H9 (cell line): Measurements from ENCODE around the gene MPZL3. TPM values are rescaled to one million over a fixed set of nuclear protein-coding genes. Genes with fewer than 3 reads are reported as not detected.
A peak's percentile ranks its signal among the peaks of the same experiment; 100 is the strongest.

Source experiments
- DNase-seq: peaks from one replicate; pipeline ENCODE4 v3.0.0-alpha.2; 2017
- H2AFZ ChIP-seq: one replicate; pipeline ENCODE4 v1.6.1; 2013; ENCODE audit warnings: mild to moderate bottlenecking, low read length, control low read depth, moderate library complexity
- H2AK5ac ChIP-seq: 2 replicates; pipeline ENCODE4 v1.6.1; 2013; ENCODE audit warnings: low read length, control low read depth, mixed read lengths; ENCODE audit not compliant: insufficient read length
- H2BK120ac ChIP-seq: one replicate; pipeline ENCODE4 v1.6.1; 2013; ENCODE audit warnings: low read depth, mild to moderate bottlenecking, low read length, control low read depth, inconsistent platforms; ENCODE audit not compliant: poor library complexity, severe bottlenecking
- H2BK12ac ChIP-seq: 2 replicates; pipeline ENCODE4 v1.6.1; 2013; ENCODE audit warnings: low read length, control low read depth, mixed read lengths, low read depth; ENCODE audit not compliant: insufficient read length
- H2BK15ac ChIP-seq: 2 replicates; pipeline ENCODE4 v1.6.1; 2013; ENCODE audit warnings: low read depth, low read length, control low read depth
- H2BK20ac ChIP-seq: one replicate; pipeline ENCODE4 v1.6.1; 2013; ENCODE audit warnings: low read depth, mild to moderate bottlenecking, low read length, control low read depth, inconsistent platforms; ENCODE audit not compliant: poor library complexity, severe bottlenecking
- H2BK5ac ChIP-seq: 2 replicates; pipeline ENCODE4 v1.6.1; 2013; ENCODE audit warnings: low read length, control low read depth, mixed read lengths; ENCODE audit not compliant: insufficient read length
- H3K14ac ChIP-seq: 2 replicates; pipeline ENCODE4 v1.6.1; 2013; ENCODE audit warnings: low read length, control low read depth; ENCODE audit not compliant: insufficient read depth
- H3K18ac ChIP-seq: 2 replicates; pipeline ENCODE4 v1.6.1; 2013; ENCODE audit warnings: low read depth, mild to moderate bottlenecking, mixed read lengths, low read length, control low read depth; ENCODE audit not compliant: insufficient read length
- H3K23ac ChIP-seq: 2 replicates; pipeline ENCODE4 v1.6.1; 2013; ENCODE audit warnings: low read length, control low read depth, mixed read lengths, low read depth; ENCODE audit not compliant: insufficient read length
- H3K23me2 ChIP-seq: 2 replicates; pipeline ENCODE4 v1.6.1; 2013; ENCODE audit warnings: low read depth, mild to moderate bottlenecking, mixed read lengths, low read length, control low read depth; ENCODE audit not compliant: insufficient read length, poor library complexity, severe bottlenecking
- H3K27ac ChIP-seq: 2 replicates; pipeline ENCODE4 v1.5.1; 2013; ENCODE audit warnings: low read length, control low read depth, mixed read lengths, low read depth; ENCODE audit not compliant: insufficient read length
- H3K27me3 ChIP-seq: 2 replicates; pipeline ENCODE4 v1.6.1; 2013; ENCODE audit warnings: low read length, control low read depth, inconsistent platforms; ENCODE audit not compliant: insufficient read depth
- H3K4ac ChIP-seq: 2 replicates; pipeline ENCODE4 v1.6.1; 2013; ENCODE audit warnings: low read depth, mild to moderate bottlenecking, control low read depth, inconsistent platforms, low read length, moderate library complexity
- H3K4me1 ChIP-seq: 2 replicates; pipeline ENCODE4 v1.6.1; 2013; ENCODE audit warnings: low read length, control low read depth, inconsistent platforms; ENCODE audit not compliant: insufficient read depth
- H3K4me2 ChIP-seq: 2 replicates; pipeline ENCODE4 v1.6.1; 2013; ENCODE audit warnings: low read length, control low read depth, mixed read lengths; ENCODE audit not compliant: insufficient read length, insufficient read depth
- H3K56ac ChIP-seq: 2 replicates; pipeline ENCODE4 v1.6.1; 2013; ENCODE audit warnings: low read depth, mild to moderate bottlenecking, mixed read lengths, low read length, control low read depth; ENCODE audit not compliant: insufficient read length
- H3K79me1 ChIP-seq: 2 replicates; pipeline ENCODE4 v1.6.1; 2013; ENCODE audit warnings: low read depth, mild to moderate bottlenecking, moderate library complexity, low read length, control low read depth, inconsistent platforms; ENCODE audit not compliant: insufficient read depth, poor library complexity, severe bottlenecking
- H3K79me2 ChIP-seq: 2 replicates; pipeline ENCODE4 v1.6.1; 2013; ENCODE audit warnings: low read length, control low read depth, inconsistent platforms; ENCODE audit not compliant: insufficient read depth
- H3K9ac ChIP-seq: 2 replicates; pipeline ENCODE4 v1.6.1; 2013; ENCODE audit warnings: low read length, control low read depth, mixed read lengths; ENCODE audit not compliant: insufficient read length; ENCODE audit errors: extremely low read depth
- H3K9me3 ChIP-seq: one replicate; pipeline ENCODE4 v1.6.1; 2013; ENCODE audit warnings: low read depth, low read length, inconsistent platforms; ENCODE audit not compliant: control insufficient read depth
- H3T11ph ChIP-seq: one replicate; pipeline ENCODE4 v1.6.1; 2013; ENCODE audit warnings: mild to moderate bottlenecking, low read length, control low read depth, inconsistent platforms
- H4K20me1 ChIP-seq: one replicate; pipeline ENCODE4 v1.6.1; 2013; ENCODE audit not compliant: control insufficient read depth, insufficient read length, insufficient read depth
- H4K5ac ChIP-seq: 2 replicates; pipeline ENCODE4 v1.6.1; 2013; ENCODE audit warnings: low read depth, mild to moderate bottlenecking, mixed read lengths, low read length, control low read depth; ENCODE audit not compliant: insufficient read length
- H4K8ac ChIP-seq: replicated peaks from 2 replicates; pipeline ENCODE4 v1.6.1; 2013; ENCODE audit warnings: low read length, control low read depth, mixed read lengths, low read depth; ENCODE audit not compliant: insufficient read length
- H4K91ac ChIP-seq: 2 replicates; pipeline ENCODE4 v1.6.1; 2013; ENCODE audit warnings: low read depth, mild to moderate bottlenecking, moderate library complexity, mixed read lengths, low read length, control low read depth; ENCODE audit not compliant: insufficient read length
- H3K27ac Mint-ChIP-seq, 3 experiments: 2 replicates in 2 of 3; 3 replicates in 1 of 3; pipeline ENCODE4 v1.8.0; 2020 to 2021; ENCODE audit warnings: mixed read lengths in 3 of 3, mild to moderate bottlenecking in 1 of 3, moderate library complexity in 1 of 3
- H3K27me3 Mint-ChIP-seq: 2 replicates; pipeline ENCODE4 v1.8.0; 2021; ENCODE audit warnings: low read depth, mild to moderate bottlenecking, moderate library complexity, mixed read lengths
- H3K36me3 Mint-ChIP-seq, 3 experiments: 2 replicates in 2 of 3; 3 replicates in 1 of 3; pipeline ENCODE4 v1.8.0; 2020 to 2021; ENCODE audit warnings: low read depth in 3 of 3, mixed read lengths in 3 of 3; ENCODE audit not compliant: insufficient read depth in 1 of 3
- H3K4me1 Mint-ChIP-seq, 2 experiments: 2 replicates each; pipeline ENCODE4 v1.8.0; 2020; ENCODE audit warnings: mixed read lengths in 2 of 2
- H3K4me3 Mint-ChIP-seq, 2 experiments: 2 replicates in 1 of 2; 3 replicates in 1 of 2; pipeline ENCODE4 v1.8.0; 2020 to 2021; ENCODE audit warnings: mild to moderate bottlenecking in 2 of 2, mixed read lengths in 2 of 2, moderate library complexity in 1 of 2
- H3K9me3 Mint-ChIP-seq, 2 experiments: 2 replicates in 1 of 2; 3 replicates in 1 of 2; pipeline ENCODE4 v1.8.0; 2020; ENCODE audit warnings: mild to moderate bottlenecking in 2 of 2, mixed read lengths in 2 of 2, moderate library complexity in 1 of 2
- CTCF ChIP-seq: fragments of 200-600 bp; sonication (generic); conservative IDR thresholded peaks from 3 replicates; pipeline ENCODE4 v1.8.0; 2021; ENCODE audit warnings: antibody characterized with exemption, mild to moderate bottlenecking
- WGBS: extraction: QIAGEN DNeasy Blood & Tissue Kit; methylation state at CpG from one replicate; pipeline ENCODE4 v1.1.7; 2013; ENCODE audit warnings: missing lambda C conversion rate, low lambda C conversion rate, mixed read lengths; ENCODE audit not compliant: insufficient read length; ENCODE audit errors: extremely low coverage; 5-methylcytosine and 5-hydroxymethylcytosine counted together
- total RNA-seq: library from RNA; stranded (reverse); gene quantifications from 2 replicates; pipeline ENCODE4 v1.2.1, GENCODE V29; 2021

Gene MPZL3
- total RNA-seq, 1 experiment from 2014 or later: 2.6 TPM

GRCh38 chr11:118214210-118214914 is 37.8 kb downstream of the MPZL3 start:
- Histone ChIP-seq H3K23me2 (no peaks in the 10 kb centered on the region), H3K79me2 (no peaks in the 10 kb centered on the region), H2BK120ac (no peak overlapping the region), H3K14ac (no peak overlapping the region), H3K4ac (no peak overlapping the region), H4K8ac (no peak overlapping the region), H3K23ac (no peak overlapping the region), H2AK5ac (no peak overlapping the region), H3K79me1 (no peaks in the 10 kb centered on the region), H3K56ac (no peak overlapping the region), H4K5ac (no peak overlapping the region), H4K91ac (no peak overlapping the region), H3K4me1 (peaks cover 27% of the 10 kb centered on the region), H3K27me3 (no peaks in the 10 kb centered on the region), H2BK12ac (peak overlapping the region; percentile 2), H3K9me3 (no peaks in the 10 kb centered on the region), H3T11ph (no peak overlapping the region), H2BK5ac (no peak overlapping the region), H2AFZ (peak overlapping the region; percentile 48), H2BK20ac (no peak overlapping the region), H3K9ac (no peak overlapping the region), H3K27ac (no peak overlapping the region), H3K4me2 (no peak overlapping the region), H3K18ac (no peak overlapping the region), H4K20me1 (no peaks in the 10 kb centered on the region), H2BK15ac (no peak overlapping the region)
- H3K27ac Mint-ChIP-seq: no peak overlapping the region; a peak in 1 of 7 replicates
- peaks cover 0 to 6% of the 10 kb centered on the region in 2 experiments; a peak in 3 of 5 replicates for H3K9me3 Mint-ChIP-seq
- peaks cover 46 to 48% of the 10 kb centered on the region in 2 experiments for H3K4me1 Mint-ChIP-seq
- peaks cover 0 to 12% (median 0%) of the 10 kb centered on the region in 3 experiments; a peak in 3 of 7 replicates for H3K36me3 Mint-ChIP-seq
- no peak for TF ChIP-seq CTCF
- WGBS: no CpG with 5 or more reads among the region's 6 CpGs
- peaks cover 4% of the 10 kb centered on the region for H3K27me3 Mint-ChIP-seq
- no peak overlapping the region for H3K4me3 Mint-ChIP-seq
- no peak for DNase-seq
